Breast epithelium (tissue), 3 donors: ENCODE results near the gene SMIM1.

Source experiments
- CTCF ChIP-seq, 3 donors: fragments of 450-650 bp; IDR thresholded peaks; one replicate each; pipeline ENCODE4 v1.5.1; 2016 to 2017; ENCODE audit warnings: antibody characterized with exemption in 3 of 3, mild to moderate bottlenecking in 3 of 3, moderate library complexity in 3 of 3
- POLR2A ChIP-seq: fragments of 450-650 bp; IDR thresholded peaks from one replicate; pipeline ENCODE4 v1.6.1; 2016; ENCODE audit warnings: antibody characterized with exemption, mild to moderate bottlenecking, moderate library complexity
- POLR2AphosphoS5 ChIP-seq, 3 donors: sonication (generic); formaldehyde crosslinking; IDR thresholded peaks; one replicate each; pipeline ENCODE4 v1.6.1; 2017; ENCODE audit warnings: antibody characterized with exemption in 3 of 3

DNA sequence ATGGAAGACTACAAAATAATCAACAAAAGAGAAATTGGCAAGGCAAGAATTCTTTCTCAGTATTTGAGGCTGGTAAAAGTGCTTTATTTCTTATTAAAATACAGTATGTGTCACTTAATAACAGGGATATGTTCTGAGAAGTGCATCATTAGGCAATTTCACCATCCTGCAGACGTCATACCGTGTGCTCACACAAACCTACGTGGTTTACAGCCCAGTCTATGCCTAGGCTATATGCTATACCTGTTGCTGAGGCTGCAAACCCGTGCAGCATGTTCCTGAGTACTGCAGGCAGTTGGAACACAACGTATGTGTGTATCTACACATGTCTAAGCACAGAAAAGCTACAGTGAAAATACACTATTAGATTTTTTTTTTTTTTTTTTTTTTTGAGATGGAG, 23.0 kb upstream of the SMIM1 start:
- TF ChIP-seq CTCF (IDR thresholded peaks at IDR 0.05) = no peak
- no peak for TF ChIP-seq POLR2AphosphoS5 (IDR thresholded peaks at IDR 0.05)
- TF ChIP-seq POLR2A = no peak
